Tibial nerve (tissue), 4 donors: ENCODE measurements around the gene CDH4. TPM values are rescaled to one million over a fixed set of nuclear protein-coding genes. Genes with fewer than 3 reads are reported as not detected.

Experiments
- DNase-seq, 2 donors: peaks; one replicate each; pipeline ENCODE4 v3.0.0-alpha.2; 2019; ENCODE audit warnings: low spot score in 2 of 2
- H3K27ac ChIP-seq, 4 donors: fragments of 200-600 bp; sonication (generic) in 3 of 4; one replicate each; pipeline ENCODE4 v1.5.1; 2017 to 2019; ENCODE audit warnings: mild to moderate bottlenecking in 1 of 4
- H3K27me3 ChIP-seq, 2 donors: fragments of 200-600 bp; sonication (generic) in 1 of 2; one replicate each; pipeline versions ENCODE4 v1.5.1 to v1.6.0; 2017 to 2019
- H3K36me3 ChIP-seq, 3 donors: fragments of 200-600 bp; sonication (generic); one replicate each; pipeline ENCODE4 v1.5.1; 2018 to 2019
- H3K4me1 ChIP-seq, 4 donors: fragments of 200-600 bp; sonication (generic) in 3 of 4; one replicate each; pipeline ENCODE4 v1.5.1; 2017 to 2019
- H3K4me3 ChIP-seq, 4 donors: fragments of 200-600 bp; sonication (generic) in 3 of 4; one replicate each; pipeline ENCODE4 v1.5.1; 2017 to 2019; ENCODE audit warnings: mild to moderate bottlenecking in 1 of 4, moderate library complexity in 1 of 4
- H3K9me3 ChIP-seq, 4 donors: fragments of 200-600 bp; sonication (generic) in 3 of 4; one replicate each; pipeline ENCODE4 v1.5.1; 2017 to 2019
- CTCF ChIP-seq, 5 experiments: fragments of 200-600 bp in 3 of 5; fragments of 450-650 bp in 2 of 5; sonication (generic) in 3 of 5; IDR thresholded peaks; one replicate each; pipeline ENCODE4 v1.5.1; 2016 to 2019; ENCODE audit warnings: antibody characterized with exemption in 5 of 5, mild to moderate bottlenecking in 3 of 5, moderate library complexity in 2 of 5
- EP300 ChIP-seq, 2 donors: sonication (generic); formaldehyde crosslinking; IDR thresholded peaks; one replicate each; pipeline ENCODE4 v1.6.1; 2017; ENCODE audit warnings: antibody characterized with exemption in 2 of 2, mild to moderate bottlenecking in 1 of 2
- POLR2A ChIP-seq, 2 donors: fragments of 450-650 bp; IDR thresholded peaks; one replicate each; pipeline ENCODE4 v1.6.1; 2017; ENCODE audit warnings: antibody characterized with exemption in 2 of 2, mild to moderate bottlenecking in 2 of 2, moderate library complexity in 2 of 2
- WGBS, 2 donors: methylation state at CpG; one replicate each; pipeline ENCODE4 v1.1.5; 2018; 5-methylcytosine and 5-hydroxymethylcytosine counted together
- total RNA-seq, 4 donors: library from RNA; depleted of rRNA; stranded (reverse); fragments of >200 nt; gene quantifications; one replicate each; pipeline ENCODE4 v1.1.0, GENCODE V29; 2016

CDH4 gene
- total RNA-seq, 4 donors from 2014 or later = 0.78 to 2.3 (median 1.0) TPM

GRCh38 chr20:61544910-61545889, 293.1 kb downstream of the CDH4 start:
- Histone ChIP-seq H3K9me3 (no peaks in the 10 kb centered on the region), H3K36me3 (no peaks in the 10 kb centered on the region), H3K4me3 (no peak overlapping the region), H3K27me3 (no peaks in the 10 kb centered on the region), H3K27ac (no peak overlapping the region), H3K4me1 (no peaks in the 10 kb centered on the region)
- DNase-seq = no peak
- no peak for TF ChIP-seq POLR2A (IDR thresholded peaks at IDR 0.05)
- TF ChIP-seq CTCF (IDR thresholded peaks at IDR 0.05) = no peak
- TF ChIP-seq EP300 (IDR thresholded peaks at IDR 0.05) = no peak
- WGBS, 2 donors = 79 to 81% methylated on average over 35 of the region's 35 CpGs

- Histone ChIP-seq H3K4me3 (no peak overlapping the region), H3K27me3 (no peaks in the 10 kb centered on the region), H3K27ac (no peak overlapping the region), H3K9me3 (peaks cover 0 to 4% (median 0%) of the 10 kb centered on the region in 4 donors), H3K4me1 (no peaks in the 10 kb centered on the region), H3K36me3 (no peaks in the 10 kb centered on the region)
- WGBS, 2 donors = 86 to 92% methylated on average over 12 of the region's 12 CpGs
- DNase-seq = no peak
- no peak for TF ChIP-seq CTCF (IDR thresholded peaks at IDR 0.05)
- no peak for TF ChIP-seq POLR2A (IDR thresholded peaks at IDR 0.05)
- no peak for TF ChIP-seq EP300 (IDR thresholded peaks at IDR 0.05)
These were observed 294.6 kb downstream of the CDH4 start for GRCh38 chr20:61546641-61547040.

DNA sequence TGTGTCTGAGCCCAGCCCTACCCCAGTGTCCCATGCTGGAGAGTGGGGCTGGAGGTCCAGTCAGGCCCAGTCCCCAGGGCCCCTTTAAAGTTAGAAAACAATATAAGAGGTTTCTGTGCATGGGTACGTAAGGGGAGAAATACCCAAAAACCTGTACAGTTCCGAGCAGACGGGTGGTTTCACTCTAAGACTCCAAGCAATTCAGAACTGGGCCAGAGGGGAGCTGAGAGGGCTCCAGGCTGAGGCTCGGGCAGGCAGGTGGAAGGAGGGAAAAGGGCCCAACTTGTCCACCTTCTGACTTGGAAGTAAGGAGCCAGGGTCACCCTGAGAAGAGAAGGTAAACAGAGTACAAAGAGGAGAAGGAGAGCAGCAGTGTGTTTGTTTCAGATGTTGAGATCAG, 296.0 kb downstream of the CDH4 start:
- no peak overlapping the region for H3K27ac ChIP-seq
- no peaks in the 10 kb centered on the region for H3K36me3 ChIP-seq
- H3K27me3 ChIP-seq = no peaks in the 10 kb centered on the region
- 68 to 82% methylated on average over 4 of the region's 4 CpGs for WGBS, 2 donors
- no peaks in the 10 kb centered on the region for H3K4me1 ChIP-seq
- TF ChIP-seq POLR2A (IDR thresholded peaks at IDR 0.05) = no peak
- no peak for TF ChIP-seq CTCF (IDR thresholded peaks at IDR 0.05)
- TF ChIP-seq EP300 (IDR thresholded peaks at IDR 0.05) = no peak
- no peak for DNase-seq
- H3K9me3 ChIP-seq = peaks cover 0 to 11% (median 0%) of the 10 kb centered on the region in 4 donors
- no peak overlapping the region for H3K4me3 ChIP-seq

GRCh38 chr20:61549865-61550264, 297.8 kb downstream of the CDH4 start:
- Histone ChIP-seq H3K4me3 (no peak overlapping the region), H3K27me3 (no peaks in the 10 kb centered on the region), H3K27ac (no peak overlapping the region), H3K36me3 (no peaks in the 10 kb centered on the region), H3K9me3 (peaks cover 0 to 17% (median 0%) of the 10 kb centered on the region in 4 donors), H3K4me1 (no peaks in the 10 kb centered on the region)
- TF ChIP-seq POLR2A (IDR thresholded peaks at IDR 0.05) (no peak), CTCF (IDR thresholded peaks at IDR 0.05) (no peak), EP300 (IDR thresholded peaks at IDR 0.05) (no peak)
- no peak for DNase-seq
- WGBS, 2 donors = 96 to 98% methylated on average over 2 of the region's 2 CpGs

GRCh38 chr20:61551401-61551800, 299.3 kb downstream of the CDH4 start:
- Histone ChIP-seq H3K4me1 (no peaks in the 10 kb centered on the region), H3K36me3 (no peaks in the 10 kb centered on the region), H3K27me3 (no peaks in the 10 kb centered on the region), H3K9me3 (peaks cover 0 to 17% (median 0%) of the 10 kb centered on the region in 4 donors), H3K27ac (no peak overlapping the region), H3K4me3 (no peak overlapping the region)
- TF ChIP-seq EP300 (IDR thresholded peaks at IDR 0.05) (no peak), POLR2A (IDR thresholded peaks at IDR 0.05) (no peak), CTCF (IDR thresholded peaks at IDR 0.05) (no peak)
- DNase-seq = no peak
- 84 to 89% methylated on average over 2 of the region's 2 CpGs for WGBS, 2 donors
